AG09309 (cell line): Measurements from ENCODE around the gene KCNIP2.

ENCODE experiments used
- DNase-seq: peaks from one replicate; pipeline ENCODE4 v3.0.0-alpha.2; 2010; ENCODE audit warnings: low read depth
- H3K4me3 ChIP-seq: 2 replicates; pipeline ENCODE4 v1.5.1; 2011; ENCODE audit warnings: mild to moderate bottlenecking, low read depth, low read length, moderate library complexity; ENCODE audit not compliant: control insufficient read depth
- CTCF ChIP-seq: IDR thresholded peaks from 2 replicates; pipeline ENCODE4 v1.5.1; 2011; ENCODE audit warnings: mild to moderate bottlenecking, low read depth, low read length, inconsistent platforms; ENCODE audit not compliant: insufficient read depth, control insufficient read depth; ENCODE audit errors: missing control alignments

Gene KCNIP2

DNA sequence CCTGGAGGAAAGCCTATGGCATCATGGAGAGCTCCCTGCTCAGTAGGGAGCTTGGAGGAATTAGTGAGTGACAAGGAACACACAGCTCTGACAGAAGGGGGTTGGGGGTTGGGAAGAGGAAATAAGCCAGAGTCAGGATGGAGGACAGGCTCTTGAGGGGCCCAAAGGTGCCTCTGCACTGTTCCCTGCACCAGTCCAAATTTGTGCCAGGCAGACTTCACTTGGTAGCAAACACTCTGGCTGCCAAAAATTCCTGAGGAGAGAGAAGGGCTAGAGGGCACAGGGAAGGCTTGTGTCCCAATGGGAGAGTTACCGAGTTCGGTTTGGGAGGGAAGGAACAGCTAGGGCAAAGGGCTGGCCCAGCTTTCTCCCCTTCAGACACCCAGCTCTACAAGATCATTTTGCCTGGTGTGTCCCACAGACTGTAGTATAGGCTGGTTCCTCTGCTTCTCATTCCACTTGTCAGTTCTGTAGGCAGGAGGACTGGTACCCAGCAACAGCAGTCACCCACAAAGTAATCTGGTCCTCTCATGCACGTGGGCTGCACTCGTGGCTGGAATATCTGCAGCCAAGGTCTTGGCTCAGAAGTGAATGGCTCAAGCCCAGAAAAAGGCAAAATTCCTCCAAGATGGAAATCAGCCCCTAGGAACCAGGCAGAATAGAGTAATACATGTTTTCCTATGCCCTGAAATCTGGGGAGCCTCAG, 8.0 kb upstream of the KCNIP2 start:
- TF ChIP-seq CTCF = no peak
- no peak for DNase-seq
- H3K4me3 ChIP-seq = no peak overlapping the region

DNA sequence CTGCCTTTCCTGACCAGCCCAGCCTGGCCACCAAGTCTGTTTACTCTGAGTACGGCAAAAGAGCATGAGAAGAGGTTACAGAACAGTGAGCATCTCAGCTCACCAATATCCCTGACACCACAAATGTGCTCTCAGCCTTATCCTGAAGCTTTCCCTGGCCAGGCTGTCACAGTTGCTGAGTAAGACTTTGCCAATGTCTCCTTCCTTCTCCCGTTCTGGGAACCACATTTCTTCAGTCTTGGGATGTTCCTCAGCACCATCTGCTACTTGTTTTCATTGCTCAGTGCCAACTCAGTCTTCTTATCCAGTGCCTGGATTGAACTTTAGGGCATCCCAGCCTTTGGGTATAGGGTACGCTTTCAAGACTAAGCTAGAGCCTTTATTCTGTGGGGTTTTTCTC, 7.1 kb upstream of the KCNIP2 start:
- H3K4me3 ChIP-seq = no peak overlapping the region
- DNase-seq = no peak
- no peak for TF ChIP-seq CTCF

GRCh38 chr10:101848894-101849351, 5.3 kb upstream of the KCNIP2 start:
- H3K4me3 ChIP-seq = no peak overlapping the region
- no peak for TF ChIP-seq CTCF
- no peak for DNase-seq

DNA sequence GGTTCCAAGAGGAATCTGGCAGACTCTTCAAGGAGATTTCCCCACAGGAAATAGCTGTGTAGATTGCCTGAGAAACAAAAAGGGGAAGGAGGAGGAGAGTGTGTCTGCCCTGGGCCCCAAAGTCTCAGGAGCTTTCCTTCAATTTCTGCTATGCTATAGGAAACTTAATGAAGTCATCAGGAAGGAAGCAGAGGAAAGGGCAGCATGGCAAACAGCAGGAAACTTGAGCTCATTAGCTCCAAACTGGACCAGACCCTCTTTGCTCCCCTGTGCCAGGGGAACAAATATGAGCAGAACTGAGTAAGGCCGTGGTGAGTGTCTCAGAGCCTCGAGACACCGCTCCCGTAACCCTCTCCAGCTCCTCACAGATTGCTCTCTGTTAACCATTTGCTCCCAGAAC, 4.8 kb upstream of the KCNIP2 start:
- no peak for TF ChIP-seq CTCF
- no peak for DNase-seq
- no peak overlapping the region for H3K4me3 ChIP-seq

DNA sequence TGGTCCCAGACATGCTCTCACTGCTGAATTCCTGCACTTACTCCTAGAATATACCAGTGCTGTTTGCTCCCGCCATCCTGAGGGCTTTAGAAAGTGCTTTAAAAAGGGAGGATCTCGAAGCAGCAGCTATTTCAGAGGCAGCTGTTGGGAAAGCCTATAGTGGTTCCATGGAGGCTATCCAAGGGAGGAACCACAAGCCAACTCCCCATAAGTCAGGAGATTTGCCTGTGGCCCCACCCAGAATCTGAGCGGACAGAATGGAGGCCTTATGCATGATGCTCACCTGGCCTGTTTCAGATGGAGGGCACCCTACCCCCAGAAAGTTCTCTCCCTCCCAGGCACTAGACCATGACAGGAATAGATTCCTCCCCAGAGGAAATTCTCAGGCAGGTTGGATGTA, 2.3 kb upstream of the KCNIP2 start:
- no peak for DNase-seq
- TF ChIP-seq CTCF = no peak
- H3K4me3 ChIP-seq = no peak overlapping the region

- no peak for TF ChIP-seq CTCF
- no peak overlapping the region for H3K4me3 ChIP-seq
- DNase-seq = no peak
Observed at GRCh38 chr10:101841826-101842225, 1.8 kb downstream of the KCNIP2 start.
